OCI-LY1 (cell line): ENCODE measurements around the gene VIPR2.

ENCODE experiments used
- H2AFZ ChIP-seq: fragments of 200-600 bp; sonication (generic), shearing (Covaris generic); 2 replicates; pipeline ENCODE4 v1.6.0; 2014; ENCODE audit warnings: antibody characterized with exemption, mild to moderate bottlenecking, low read length
- H3F3A ChIP-seq: fragments of 200-600 bp; sonication (generic), shearing (Covaris generic); 2 replicates; pipeline ENCODE4 v1.6.0; 2014; ENCODE audit warnings: mild to moderate bottlenecking, antibody characterized with exemption, low read length, moderate library complexity; ENCODE audit not compliant: insufficient read depth
- H3K27ac ChIP-seq: fragments of 200-600 bp; sonication (generic); 2 replicates; pipeline ENCODE4 v1.5.1; 2014; ENCODE audit warnings: low read length, mixed run types, mild to moderate bottlenecking, low read depth; ENCODE audit not compliant: poor library complexity, severe bottlenecking
- H3K27me3 ChIP-seq: fragments of 200-600 bp; sonication (generic); 2 replicates; pipeline ENCODE4 v1.6.0; 2014; ENCODE audit warnings: antibody characterized with exemption, mild to moderate bottlenecking, low read length, moderate library complexity; ENCODE audit not compliant: insufficient read depth
- H3K36me3 ChIP-seq: fragments of 200-600 bp; sonication (generic); 2 replicates; pipeline ENCODE4 v1.6.1; 2014; ENCODE audit warnings: mild to moderate bottlenecking, antibody characterized with exemption, low read length, moderate library complexity, mixed read lengths; ENCODE audit not compliant: insufficient read depth
- H3K4me1 ChIP-seq: fragments of 200-600 bp; sonication (generic); 2 replicates; pipeline ENCODE4 v1.5.1; 2014; ENCODE audit warnings: mild to moderate bottlenecking, low read length, moderate library complexity; ENCODE audit not compliant: insufficient read depth, severe bottlenecking
- H3K4me2 ChIP-seq: fragments of 200-600 bp; sonication (generic), shearing (Covaris generic); 2 replicates; pipeline ENCODE4 v1.6.1; 2014; ENCODE audit warnings: low read length
- H3K4me3 ChIP-seq: fragments of 200-600 bp; sonication (generic); 2 replicates; pipeline ENCODE4 v1.5.1; 2014; ENCODE audit warnings: low read length, low read depth, mild to moderate bottlenecking, mixed read lengths; ENCODE audit not compliant: poor library complexity, severe bottlenecking
- H3K79me2 ChIP-seq: fragments of 200-600 bp; shearing (Covaris generic); 2 replicates; pipeline ENCODE4 v1.6.1; 2016; ENCODE audit warnings: mixed run types, low read length, mixed read lengths; ENCODE audit not compliant: insufficient read depth
- H3K9ac ChIP-seq: fragments of 200-600 bp; sonication (generic), shearing (Covaris generic); 2 replicates; pipeline ENCODE4 v1.6.1; 2014; ENCODE audit warnings: mild to moderate bottlenecking, low read length, mixed read lengths
- H3K9me2 ChIP-seq: fragments of 200-600 bp; sonication (generic), shearing (Covaris generic); 2 replicates; pipeline ENCODE4 v1.6.1; 2014; ENCODE audit warnings: low read depth, mild to moderate bottlenecking, low read length, mixed read lengths
- H3K9me3 ChIP-seq: fragments of 200-600 bp; shearing (Covaris generic); 2 replicates; pipeline ENCODE4 v1.6.1; 2014; ENCODE audit warnings: low read length, mixed read lengths
- H4K20me1 ChIP-seq: fragments of 200-600 bp; sonication (generic), shearing (Covaris generic); 2 replicates; pipeline ENCODE4 v1.6.0; 2016; ENCODE audit warnings: mild to moderate bottlenecking, low read length; ENCODE audit not compliant: insufficient read depth
- CTCF ChIP-seq: fragments of 200-600 bp; sonication (generic), shearing (Covaris generic); IDR thresholded peaks from 2 replicates; pipeline ENCODE4 v1.5.1; 2017; ENCODE audit warnings: mild to moderate bottlenecking, antibody characterized with exemption, low read length, moderate library complexity, mixed read lengths
- EZH2 ChIP-seq: fragments of 200-600 bp; sonication (generic), shearing (Covaris generic); IDR thresholded peaks from 2 replicates; pipeline ENCODE4 v1.8.0; 2017; ENCODE audit warnings: borderline replicate concordance, mixed run types, mild to moderate bottlenecking, antibody characterized with exemption, low read length, moderate library complexity, mixed read lengths

The VIPR2 gene

DNA sequence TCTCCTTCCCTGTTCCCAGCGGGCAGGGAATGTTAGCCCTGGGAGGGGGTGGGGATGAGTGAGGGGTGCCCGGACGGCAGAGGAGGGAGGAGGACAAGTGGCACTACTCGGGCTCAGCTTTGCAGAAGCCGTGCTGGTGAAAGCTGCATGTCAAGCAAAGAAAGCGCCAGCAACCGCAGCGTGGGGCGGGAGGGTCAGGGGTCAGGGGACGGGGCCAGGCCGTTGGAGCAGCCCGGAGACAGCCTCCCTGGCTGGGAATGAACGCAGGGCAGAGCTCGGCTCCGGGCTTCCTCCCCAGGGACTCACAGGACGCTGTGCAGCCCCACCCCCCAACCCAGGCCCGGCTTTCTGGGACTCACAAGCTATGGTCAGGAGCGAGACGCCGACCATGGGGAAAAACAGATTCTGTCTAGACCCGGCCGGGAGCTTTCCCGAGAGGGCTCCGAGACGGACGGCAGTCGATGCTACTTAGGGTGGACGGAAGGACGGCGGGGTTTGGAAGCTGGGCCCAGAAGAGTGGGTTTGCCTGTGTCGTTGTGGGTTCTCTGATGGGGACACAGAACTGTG, 113.4 kb downstream of the VIPR2 start:
- H4K20me1 ChIP-seq, result no peaks in the 10 kb centered on the region
- H3K4me1 ChIP-seq, result no peaks in the 10 kb centered on the region
- H3F3A ChIP-seq, result no peaks in the 10 kb centered on the region
- peaks cover 10% of the 10 kb centered on the region; the same call in 1 of the 2 replicates for H3K27me3 ChIP-seq
- H3K4me3 ChIP-seq, result no peak overlapping the region
- H3K9me3 ChIP-seq, result no peaks in the 10 kb centered on the region
- no peak overlapping the region for H3K9ac ChIP-seq
- no peak for TF ChIP-seq CTCF
- no peak for TF ChIP-seq EZH2
- no peaks in the 10 kb centered on the region for H3K36me3 ChIP-seq
- no peaks in the 10 kb centered on the region for H3K9me2 ChIP-seq
- no peaks in the 10 kb centered on the region for H3K79me2 ChIP-seq
- no peak overlapping the region for H3K4me2 ChIP-seq
- H3K27ac ChIP-seq, result no peak overlapping the region
- no peak overlapping the region for H2AFZ ChIP-seq

DNA sequence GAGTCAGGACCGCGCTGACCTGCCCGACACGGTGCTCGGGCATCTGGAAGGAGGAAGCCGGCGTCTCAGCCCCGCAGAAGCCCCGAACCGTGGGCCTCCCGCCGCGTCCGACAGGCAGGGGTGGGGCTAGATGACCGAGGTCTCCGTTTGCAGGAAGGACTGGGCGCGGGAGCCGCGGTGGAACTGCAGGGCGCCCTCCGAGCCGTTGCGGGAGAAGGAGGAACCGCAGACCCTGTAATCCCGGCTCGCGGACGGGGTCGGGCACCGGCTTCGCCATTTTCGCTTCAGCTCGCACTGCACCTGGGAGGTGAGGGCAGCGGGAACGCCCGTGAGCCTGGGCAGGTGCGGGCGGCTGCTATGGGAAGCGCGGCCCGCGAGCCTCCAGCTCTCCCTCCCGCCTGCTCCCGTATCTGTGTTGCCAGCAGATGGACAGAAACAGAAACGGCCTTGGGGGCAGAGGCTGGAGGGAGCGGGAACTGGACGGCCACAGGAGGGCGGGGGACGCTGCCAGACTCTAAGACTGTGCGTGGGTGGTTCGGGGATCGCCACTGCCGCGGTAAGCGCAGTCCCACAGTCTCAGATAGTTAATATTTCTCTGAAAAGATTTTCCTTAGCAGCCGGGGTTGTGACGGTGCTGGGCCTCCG, 114.1 kb downstream of the VIPR2 start:
- Histone ChIP-seq H3K9me2 (no peaks in the 10 kb centered on the region), H3K79me2 (no peaks in the 10 kb centered on the region), H3K4me3 (no peak overlapping the region), H3K27me3 (peaks cover 10% of the 10 kb centered on the region; the same call in 1 of the 2 replicates), H3K4me1 (no peaks in the 10 kb centered on the region), H2AFZ (no peak overlapping the region), H4K20me1 (no peaks in the 10 kb centered on the region), H3K9ac (no peak overlapping the region), H3F3A (no peaks in the 10 kb centered on the region), H3K9me3 (no peaks in the 10 kb centered on the region), H3K4me2 (no peak overlapping the region), H3K36me3 (no peaks in the 10 kb centered on the region), H3K27ac (no peak overlapping the region)
- TF ChIP-seq CTCF (no peak), EZH2 (no peak)

DNA sequence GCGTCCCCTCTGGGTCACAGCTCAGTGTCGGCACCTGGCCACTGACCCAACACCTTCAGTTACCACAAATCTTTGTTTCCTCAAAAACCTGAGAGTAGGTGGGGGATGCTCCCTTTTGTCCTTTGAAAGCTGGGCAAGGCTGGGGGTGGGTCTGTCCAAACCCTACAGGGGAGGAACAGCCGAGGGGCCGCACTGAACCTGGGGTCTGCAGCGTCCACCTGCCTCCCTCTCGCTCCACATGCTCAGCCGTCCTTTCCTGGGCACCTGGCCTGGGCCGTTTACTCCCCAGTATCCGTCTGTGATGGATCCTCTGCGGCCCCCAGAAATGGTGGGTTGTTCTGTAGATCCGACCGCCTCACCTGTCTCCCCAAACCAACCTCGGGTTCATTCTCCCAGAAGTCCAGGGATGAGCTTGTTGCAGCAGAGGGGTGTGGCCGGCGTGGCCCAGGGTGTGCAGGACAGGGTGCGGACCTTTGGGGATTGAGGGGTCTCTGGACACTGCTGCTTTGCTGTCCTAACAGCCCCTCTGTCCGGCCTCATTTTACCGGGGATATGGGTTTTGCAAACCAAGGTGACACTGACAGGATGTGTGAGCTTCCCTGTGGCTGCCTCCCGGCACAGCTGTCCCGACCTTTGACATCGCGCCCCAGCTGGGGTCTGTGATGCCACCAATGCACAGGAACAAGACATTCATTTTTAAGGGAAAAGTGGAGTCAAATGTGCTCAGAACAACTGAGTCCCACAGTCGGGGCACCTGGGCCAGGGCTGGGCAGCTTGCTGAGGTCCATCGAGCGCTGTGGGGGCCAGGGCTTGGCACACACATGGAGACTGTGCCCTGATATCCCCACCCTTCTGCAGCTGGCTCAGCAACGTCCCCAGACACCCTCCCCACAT, 115.9 kb downstream of the VIPR2 start:
- no peak overlapping the region for H3K4me2 ChIP-seq
- no peaks in the 10 kb centered on the region for H3K9me3 ChIP-seq
- peaks cover 4% of the 10 kb centered on the region; the same call in 1 of the 2 replicates for H3K27me3 ChIP-seq
- TF ChIP-seq EZH2 (no peak), CTCF (no peak)
- no peaks in the 10 kb centered on the region for H3K9me2 ChIP-seq
- H4K20me1 ChIP-seq, result no peaks in the 10 kb centered on the region
- no peak overlapping the region for H3K9ac ChIP-seq
- H3K4me3 ChIP-seq, result no peak overlapping the region
- no peak overlapping the region for H3K27ac ChIP-seq
- H3F3A ChIP-seq, result no peaks in the 10 kb centered on the region
- no peaks in the 10 kb centered on the region for H3K4me1 ChIP-seq
- no peak overlapping the region for H2AFZ ChIP-seq
- no peaks in the 10 kb centered on the region for H3K36me3 ChIP-seq
- H3K79me2 ChIP-seq, result no peaks in the 10 kb centered on the region
